ENCODE data around the gene CARD19. TPM values are rescaled to one million over a fixed set of nuclear protein-coding genes. Genes with fewer than 3 reads are reported as not detected.

CARD19 gene
- total RNA-seq, 1 donor from 2014 or later, result 22.6 TPM

Other genes with a start within 250 kb of the CARD19 start
- gene ZNF484, start 218.2 kb upstream of the CARD19 start, total RNA-seq, result 12.2 to 14.2 TPM (median 13.5 TPM) in 3 replicates
- 36.3 to 41.9 TPM (median 39.5 TPM) in 3 replicates for gene FGD3, start 148.7 kb upstream of the CARD19 start, total RNA-seq
- 2.4 to 3.2 TPM (median 3.1 TPM) in 3 replicates for gene SUSD3, start 37.5 kb upstream of the CARD19 start, total RNA-seq
- 33.7 to 35.6 TPM (median 34.7 TPM) in 3 replicates for gene NINJ1, start 38.0 kb downstream of the CARD19 start, total RNA-seq
- 57.0 to 66.0 TPM (median 57.5 TPM) in 3 replicates for gene WNK2, start 87.9 kb downstream of the CARD19 start, total RNA-seq